Natural killer cell (primary cell): ENCODE results near the gene USP7. TPM values are rescaled to one million over a fixed set of nuclear protein-coding genes. Genes with fewer than 3 reads are reported as not detected.
"Not testable (repeated sequence)": the region's sequence is repeated elsewhere in the genome, so short reads cannot be mapped to it uniquely, and the experiment has no call there.

Source experiments
- ATAC-seq, 3 donors: fragments of 150-1000 bp in 2 of 3; fragments of 200-7000 bp in 1 of 3; cut with Tn5 transposase; 1 replicate in 1 of 3; 2 replicates in 2 of 3; pipeline ENCODE4 v1.10.0; 2021; ENCODE audit warnings: mild to moderate bottlenecking in 2 of 3, moderate library complexity in 2 of 3
- DNase-seq, 2 donors: peaks; one replicate each; pipeline versions ENCODE4 v3.0.0 to v3.0.0-alpha.2; 2013 to 2021; ENCODE audit warnings: mixed read lengths in 1 of 2
- H3K27ac ChIP-seq: one replicate; pipeline ENCODE4 v1.5.1; 2013; ENCODE audit warnings: mild to moderate bottlenecking, low read length
- H3K27me3 ChIP-seq: one replicate; pipeline ENCODE4 v1.6.1; 2013; ENCODE audit warnings: low read length; ENCODE audit not compliant: control insufficient read depth, insufficient read depth
- H3K36me3 ChIP-seq: one replicate; pipeline ENCODE4 v1.6.1; 2013; ENCODE audit warnings: low read length; ENCODE audit not compliant: control insufficient read depth, insufficient read depth
- H3K4me1 ChIP-seq: one replicate; pipeline ENCODE4 v1.6.1; 2013; ENCODE audit warnings: low read length; ENCODE audit not compliant: control insufficient read depth, insufficient read depth
- H3K4me3 ChIP-seq: one replicate; pipeline ENCODE4 v1.5.1; 2013; ENCODE audit warnings: low read length
- H3K9me3 ChIP-seq: one replicate; pipeline ENCODE4 v1.6.1; 2013; ENCODE audit warnings: low read length; ENCODE audit not compliant: control insufficient read depth, insufficient read depth
- H3K27ac Mint-ChIP-seq, 2 donors: one replicate each; pipeline ENCODE4 v1.8.0; 2022; ENCODE audit warnings: mild to moderate bottlenecking in 2 of 2, mixed read lengths in 2 of 2, moderate library complexity in 1 of 2
- H3K27me3 Mint-ChIP-seq, 2 donors: one replicate each; pipeline ENCODE4 v1.8.0; 2022; ENCODE audit warnings: low read depth in 2 of 2, mixed read lengths in 2 of 2
- H3K36me3 Mint-ChIP-seq: one replicate; pipeline ENCODE4 v1.8.0; 2022; ENCODE audit warnings: mixed read lengths
- H3K4me1 Mint-ChIP-seq, 2 donors: one replicate each; pipeline ENCODE4 v1.8.0; 2022; ENCODE audit warnings: mixed read lengths in 2 of 2
- H3K4me3 Mint-ChIP-seq: one replicate; pipeline ENCODE4 v1.8.0; 2022; ENCODE audit warnings: mild to moderate bottlenecking, moderate library complexity, mixed read lengths
- H3K9me3 Mint-ChIP-seq, 2 donors: one replicate each; pipeline ENCODE4 v1.8.0; 2022; ENCODE audit warnings: mixed read lengths in 2 of 2
- WGBS: methylation state at CpG from one replicate; pipeline ENCODE4 v1.1.7; 2013; ENCODE audit warnings: missing lambda C conversion rate; ENCODE audit not compliant: insufficient coverage; 5-methylcytosine and 5-hydroxymethylcytosine counted together
- intact Hi-C: fragments of 100-400 bp; cut with micrococcal nuclease; formaldehyde crosslinking; loops from one replicate; pipeline ENCODE4 v1.14.2; 2022
- total RNA-seq, 4 donors: library from RNA; stranded (reverse); fragments of 120-200 nt in 1 of 4; gene quantifications; one replicate each; pipeline versions ENCODE4 v1.2.3 to v1.2.4, GENCODE V29; 2013 to 2022
- TF ChIP-seq, protein P1 (sequence below): fragments of 200-600 bp; IDR thresholded peaks from one replicate; pipeline ENCODE4 v1.8.0; 2022; ENCODE audit warnings: antibody characterized with exemption

The USP7 gene
- total RNA-seq, 3 donors from 2014 or later (not counting 1 experiment from before 2014, with no cell fraction given) = 213 to 268 (median 236) TPM

DNA sequence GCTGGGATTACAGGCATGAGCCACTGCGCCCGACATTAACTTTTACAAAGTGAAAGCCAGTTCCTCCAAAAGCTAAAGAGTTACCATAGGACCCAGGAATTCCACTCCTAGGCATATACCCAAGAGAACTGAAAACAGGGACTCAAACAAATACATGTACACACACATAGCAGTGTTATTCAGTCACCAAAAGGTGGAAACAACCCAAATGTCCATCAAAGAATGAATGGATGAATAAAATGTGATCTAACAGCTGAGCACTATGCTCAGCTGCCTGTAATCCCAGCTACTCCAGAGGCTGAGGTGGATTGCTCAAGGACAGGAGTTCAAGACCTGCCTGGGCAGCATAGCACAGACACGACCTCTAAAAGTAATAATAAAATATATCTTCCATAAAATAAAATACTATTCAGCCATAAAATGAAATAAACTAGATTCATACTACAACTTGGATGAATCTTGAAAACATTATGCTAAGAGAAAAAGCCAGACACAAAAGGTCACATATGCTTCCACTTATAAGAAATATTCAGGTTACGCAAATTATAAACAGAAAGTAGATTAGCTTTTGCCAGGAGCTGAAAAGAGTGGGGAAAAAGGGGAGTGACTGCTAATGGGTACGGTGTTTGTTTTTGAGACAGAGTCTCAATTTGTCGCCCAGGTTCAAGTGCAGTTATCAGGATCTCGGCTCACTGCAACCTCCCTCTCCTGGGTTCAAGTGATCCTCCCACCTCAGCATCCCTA, 9.3 kb upstream of the USP7 start:
- H3K9me3 ChIP-seq = no peaks in the 10 kb centered on the region
- no peak for ATAC-seq

DNA sequence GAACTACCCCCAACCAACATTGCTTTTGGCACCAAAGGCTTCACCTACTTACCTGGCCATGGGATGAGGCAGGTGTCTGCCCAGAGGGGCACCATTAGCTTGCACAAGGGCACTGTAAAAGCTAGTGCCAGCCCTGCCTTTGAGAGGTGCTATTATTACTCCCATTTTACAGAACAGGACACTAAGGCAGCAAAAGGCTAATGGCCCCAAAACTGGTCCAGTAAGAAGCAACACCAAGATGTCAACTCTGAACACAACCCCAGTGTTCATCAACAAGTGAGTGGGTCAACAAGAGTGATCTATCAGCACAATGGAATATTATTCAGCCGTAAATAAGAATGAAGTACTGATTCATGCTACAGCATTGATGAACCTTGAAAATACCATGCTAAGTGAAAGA, 7.7 kb upstream of the USP7 start:
- H3K36me3 Mint-ChIP-seq = no peaks in the 10 kb centered on the region
- H3K4me3 Mint-ChIP-seq = no peak overlapping the region
- H3K9me3 Mint-ChIP-seq = no peaks in the 10 kb centered on the region
- no peaks in the 10 kb centered on the region for H3K4me1 Mint-ChIP-seq
- no peaks in the 10 kb centered on the region for H3K27me3 ChIP-seq
- H3K9me3 ChIP-seq = no peaks in the 10 kb centered on the region
- H3K27me3 Mint-ChIP-seq = peaks cover 0 to 2% of the 10 kb centered on the region in 2 donors
- H3K4me1 ChIP-seq = no peaks in the 10 kb centered on the region
- H3K27ac Mint-ChIP-seq = no peak overlapping the region
- no peak overlapping the region for H3K27ac ChIP-seq
- DNase-seq (no peak), ATAC-seq (no peak)
- H3K36me3 ChIP-seq = no peaks in the 10 kb centered on the region
- TF ChIP-seq, protein P1, sequence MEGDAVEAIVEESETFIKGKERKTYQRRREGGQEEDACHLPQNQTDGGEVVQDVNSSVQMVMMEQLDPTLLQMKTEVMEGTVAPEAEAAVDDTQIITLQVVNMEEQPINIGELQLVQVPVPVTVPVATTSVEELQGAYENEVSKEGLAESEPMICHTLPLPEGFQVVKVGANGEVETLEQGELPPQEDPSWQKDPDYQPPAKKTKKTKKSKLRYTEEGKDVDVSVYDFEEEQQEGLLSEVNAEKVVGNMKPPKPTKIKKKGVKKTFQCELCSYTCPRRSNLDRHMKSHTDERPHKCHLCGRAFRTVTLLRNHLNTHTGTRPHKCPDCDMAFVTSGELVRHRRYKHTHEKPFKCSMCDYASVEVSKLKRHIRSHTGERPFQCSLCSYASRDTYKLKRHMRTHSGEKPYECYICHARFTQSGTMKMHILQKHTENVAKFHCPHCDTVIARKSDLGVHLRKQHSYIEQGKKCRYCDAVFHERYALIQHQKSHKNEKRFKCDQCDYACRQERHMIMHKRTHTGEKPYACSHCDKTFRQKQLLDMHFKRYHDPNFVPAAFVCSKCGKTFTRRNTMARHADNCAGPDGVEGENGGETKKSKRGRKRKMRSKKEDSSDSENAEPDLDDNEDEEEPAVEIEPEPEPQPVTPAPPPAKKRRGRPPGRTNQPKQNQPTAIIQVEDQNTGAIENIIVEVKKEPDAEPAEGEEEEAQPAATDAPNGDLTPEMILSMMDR = no peak
- H3K4me3 ChIP-seq = no peak overlapping the region
- intact Hi-C loops = no loop called here
- WGBS = 100% methylated on average over 1 of the region's 1 CpG

More for the DNA sequence above, 9.3 kb upstream of the USP7 start:
- no peaks in the 10 kb centered on the region for H3K27me3 ChIP-seq
- no peaks in the 10 kb centered on the region for H3K36me3 ChIP-seq
- Mint-ChIP-seq H3K4me1 (no peaks in the 10 kb centered on the region), H3K36me3 (no peaks in the 10 kb centered on the region), H3K9me3 (no peaks in the 10 kb centered on the region), H3K27ac (no peak overlapping the region), H3K27me3 (peaks cover 0 to 2% of the 10 kb centered on the region in 2 donors), H3K4me3 (no peak overlapping the region)
- no peak for DNase-seq
- TF ChIP-seq, protein P1 = no peak
- H3K4me3 ChIP-seq = no peak overlapping the region
- 90% methylated on average over 5 of the region's 7 CpGs for WGBS
- intact Hi-C loops = no loop called here
- H3K4me1 ChIP-seq = no peaks in the 10 kb centered on the region
- no peak overlapping the region for H3K27ac ChIP-seq

DNA sequence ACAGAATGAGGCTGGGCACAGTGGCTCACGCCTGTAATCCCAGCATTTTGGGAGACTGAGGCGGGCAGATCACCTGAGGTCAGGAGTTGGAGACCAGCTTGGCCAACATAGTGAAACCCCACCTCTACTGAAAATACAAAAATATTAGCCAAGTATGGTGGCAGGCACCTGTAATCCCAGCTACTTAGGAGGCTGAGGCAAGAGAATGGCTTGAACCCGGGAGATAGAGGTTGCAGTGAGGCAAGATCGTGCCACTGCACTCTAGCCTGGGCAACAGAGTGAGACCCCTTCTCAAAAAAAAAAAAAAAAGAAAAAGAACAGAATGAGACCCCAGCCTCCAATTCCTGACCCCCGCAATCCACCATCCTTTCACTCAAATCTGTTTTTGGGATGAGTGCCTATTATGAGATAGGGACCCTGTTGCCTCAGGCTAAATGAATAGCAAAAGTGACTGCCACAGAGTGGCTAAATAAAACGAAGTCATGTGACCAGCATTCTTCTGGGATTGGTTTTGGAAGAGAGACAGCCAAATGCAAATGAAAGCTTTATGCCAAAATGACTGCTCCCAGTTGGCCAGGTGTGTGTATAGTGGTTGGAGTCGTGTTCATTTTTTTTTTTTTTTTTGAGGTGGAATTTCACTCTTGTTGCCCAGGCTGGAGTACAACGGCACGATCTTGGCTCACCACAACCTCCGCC, 5.6 kb upstream of the USP7 start:
- not testable (repeated sequence) for H3K27me3 Mint-ChIP-seq, H3K27ac Mint-ChIP-seq

DNA sequence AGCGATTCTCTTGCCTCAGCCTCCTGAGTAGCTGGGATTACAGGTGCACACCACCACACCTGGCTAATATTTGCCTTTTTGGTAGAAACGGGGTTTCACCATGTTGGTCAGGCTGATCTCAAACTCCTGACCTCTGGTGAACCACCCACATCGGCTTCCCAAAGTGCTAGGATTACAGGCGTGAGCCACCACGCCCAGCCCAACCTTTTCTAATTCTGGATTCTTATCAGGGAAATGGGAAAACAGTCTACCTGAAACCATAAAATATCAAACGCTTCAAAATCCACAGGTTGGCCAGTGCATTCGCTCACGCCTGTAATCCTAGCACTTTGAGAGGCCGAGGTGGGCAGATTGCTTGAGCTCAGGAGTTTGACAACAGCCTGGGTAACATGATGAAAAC, 4.3 kb upstream of the USP7 start:
- H3K4me3 Mint-ChIP-seq, H3K4me1 Mint-ChIP-seq, H3K27me3 ChIP-seq, H3K36me3 Mint-ChIP-seq, H3K9me3 ChIP-seq, H3K9me3 Mint-ChIP-seq, H3K36me3 ChIP-seq, H3K4me1 ChIP-seq, H3K27me3 Mint-ChIP-seq, H3K27ac ChIP-seq, H3K4me3 ChIP-seq, DNase-seq, H3K27ac Mint-ChIP-seq, ATAC-seq: not testable (repeated sequence)
- intact Hi-C loops = loop anchor here (10.0 kb wide), 1 partner anchor 53 kb away; no protein-coding TSS in a partner anchor
- 94% methylated on average over 9 of the region's 9 CpGs for WGBS

More for the DNA sequence above, 5.6 kb upstream of the USP7 start:
- not testable (repeated sequence) for H3K36me3 ChIP-seq, H3K36me3 Mint-ChIP-seq, H3K9me3 ChIP-seq, H3K9me3 Mint-ChIP-seq, H3K27ac ChIP-seq, DNase-seq, H3K4me3 Mint-ChIP-seq, H3K4me1 Mint-ChIP-seq, H3K4me1 ChIP-seq, ATAC-seq, H3K4me3 ChIP-seq, H3K27me3 ChIP-seq
- intact Hi-C loops = loop anchor here (10.0 kb wide), 1 partner anchor 55 kb away; no protein-coding TSS in a partner anchor
- WGBS = 94% methylated on average over 9 of the region's 10 CpGs
